Measurements from ENCODE around the gene RAB19. TPM values are rescaled to one million over a fixed set of nuclear protein-coding genes. Genes with fewer than 3 reads are reported as not detected.
A peak's percentile ranks its signal among the peaks of the same experiment; 100 is the strongest.

Gene RAB19
- total RNA-seq, 1 experiment from 2014 or later, result 0.92 TPM

DNA sequence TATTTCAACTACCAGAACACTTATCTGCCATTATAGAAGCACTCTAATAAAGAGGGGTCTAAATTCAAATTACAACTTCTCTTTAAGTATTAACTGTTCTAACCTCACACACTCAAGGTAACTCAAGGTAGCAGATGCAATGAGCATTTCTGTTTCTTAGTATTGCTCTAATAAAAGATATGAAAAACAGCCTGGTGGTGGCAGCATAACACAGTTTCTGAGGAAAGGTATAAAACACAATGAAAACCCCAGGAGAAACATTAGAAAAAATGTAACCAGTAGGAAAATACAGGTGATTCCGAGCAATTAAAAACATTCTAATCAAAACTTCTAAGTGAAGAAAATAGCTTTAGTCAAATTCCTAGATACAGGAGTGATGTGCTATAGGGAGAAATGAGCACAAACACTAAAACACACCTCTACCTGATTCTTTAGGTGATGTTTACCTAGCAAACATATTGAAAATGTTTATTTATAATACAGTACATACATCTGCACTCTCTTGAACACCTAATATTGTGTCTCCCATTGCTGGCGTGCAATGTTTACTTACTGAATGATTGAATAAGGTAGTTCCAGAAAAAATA is 72.0 kb downstream of the RAB19 start:
- H3K27me3 ChIP-seq (ENCODE audit: control insufficient read depth, insufficient read depth, low read length), result no peaks in the 10 kb centered on the region
- DNase-seq (ENCODE audit: low read depth, low spot score) (no peak), ATAC-seq (no peak)
- no peak overlapping the region for H3K27ac ChIP-seq (ENCODE audit: low read length)
- no peaks in the 10 kb centered on the region for H3K9me3 ChIP-seq (ENCODE audit: control insufficient read depth, insufficient read depth, low read depth, low read length)
- no TSS peak for BruUV-seq (replicated peaks)
- in situ Hi-C loops (cut with HindIII; ENCODE audit: low pct_unique_long_range_greater_than_20kb, low sequenced_read_pairs), result no loop called here
- POLR2A ChIA-PET, result interaction anchor here (0.7 kb wide), 1 partner anchor 328 kb away, joined by 5 read pairs; no protein-coding TSS in a partner anchor
- intact Hi-C loops (cut with micrococcal nuclease; ENCODE audit: unreplicated experiment), result loop anchor here (1.0 kb wide), 1 partner anchor 177 kb away; no protein-coding TSS in a partner anchor
- CTCF ChIA-PET, result interaction anchor here (0.7 to 1.0 kb wide), 2 partner anchors 17 to 178 kb away, joined by 4 to 5 read pairs; no protein-coding TSS in a partner anchor
- no peaks in the 10 kb centered on the region; the same call in 1 of the 2 replicates for H3K36me3 ChIP-seq (ENCODE audit: control insufficient read depth, insufficient read depth, low read length)
- no peak overlapping the region for H3K4me3 ChIP-seq (ENCODE audit: low read depth in 2 of 2, low read length in 2 of 2)
- 0 out of 2 replicates have a peak, but pooled peaks cover 10% of the 10 kb centered on the region for H3K4me1 ChIP-seq (ENCODE audit: control insufficient read depth, insufficient read depth, low read length)
- no peak for TF ChIP-seq TCF7L2 (IDR thresholded peaks at IDR 0.05; ENCODE audit: low read depth, low read length)
- TF ChIP-seq SIN3A (IDR thresholded peaks at IDR 0.05; ENCODE audit: borderline replicate concordance, insufficient read depth, low read depth, low read length), result no peak
- TF ChIP-seq, protein P1, sequence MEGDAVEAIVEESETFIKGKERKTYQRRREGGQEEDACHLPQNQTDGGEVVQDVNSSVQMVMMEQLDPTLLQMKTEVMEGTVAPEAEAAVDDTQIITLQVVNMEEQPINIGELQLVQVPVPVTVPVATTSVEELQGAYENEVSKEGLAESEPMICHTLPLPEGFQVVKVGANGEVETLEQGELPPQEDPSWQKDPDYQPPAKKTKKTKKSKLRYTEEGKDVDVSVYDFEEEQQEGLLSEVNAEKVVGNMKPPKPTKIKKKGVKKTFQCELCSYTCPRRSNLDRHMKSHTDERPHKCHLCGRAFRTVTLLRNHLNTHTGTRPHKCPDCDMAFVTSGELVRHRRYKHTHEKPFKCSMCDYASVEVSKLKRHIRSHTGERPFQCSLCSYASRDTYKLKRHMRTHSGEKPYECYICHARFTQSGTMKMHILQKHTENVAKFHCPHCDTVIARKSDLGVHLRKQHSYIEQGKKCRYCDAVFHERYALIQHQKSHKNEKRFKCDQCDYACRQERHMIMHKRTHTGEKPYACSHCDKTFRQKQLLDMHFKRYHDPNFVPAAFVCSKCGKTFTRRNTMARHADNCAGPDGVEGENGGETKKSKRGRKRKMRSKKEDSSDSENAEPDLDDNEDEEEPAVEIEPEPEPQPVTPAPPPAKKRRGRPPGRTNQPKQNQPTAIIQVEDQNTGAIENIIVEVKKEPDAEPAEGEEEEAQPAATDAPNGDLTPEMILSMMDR (IDR thresholded peaks at IDR 0.05), result no peak; the same call in 1 of the 2 replicates
- TF ChIP-seq, protein P2, sequence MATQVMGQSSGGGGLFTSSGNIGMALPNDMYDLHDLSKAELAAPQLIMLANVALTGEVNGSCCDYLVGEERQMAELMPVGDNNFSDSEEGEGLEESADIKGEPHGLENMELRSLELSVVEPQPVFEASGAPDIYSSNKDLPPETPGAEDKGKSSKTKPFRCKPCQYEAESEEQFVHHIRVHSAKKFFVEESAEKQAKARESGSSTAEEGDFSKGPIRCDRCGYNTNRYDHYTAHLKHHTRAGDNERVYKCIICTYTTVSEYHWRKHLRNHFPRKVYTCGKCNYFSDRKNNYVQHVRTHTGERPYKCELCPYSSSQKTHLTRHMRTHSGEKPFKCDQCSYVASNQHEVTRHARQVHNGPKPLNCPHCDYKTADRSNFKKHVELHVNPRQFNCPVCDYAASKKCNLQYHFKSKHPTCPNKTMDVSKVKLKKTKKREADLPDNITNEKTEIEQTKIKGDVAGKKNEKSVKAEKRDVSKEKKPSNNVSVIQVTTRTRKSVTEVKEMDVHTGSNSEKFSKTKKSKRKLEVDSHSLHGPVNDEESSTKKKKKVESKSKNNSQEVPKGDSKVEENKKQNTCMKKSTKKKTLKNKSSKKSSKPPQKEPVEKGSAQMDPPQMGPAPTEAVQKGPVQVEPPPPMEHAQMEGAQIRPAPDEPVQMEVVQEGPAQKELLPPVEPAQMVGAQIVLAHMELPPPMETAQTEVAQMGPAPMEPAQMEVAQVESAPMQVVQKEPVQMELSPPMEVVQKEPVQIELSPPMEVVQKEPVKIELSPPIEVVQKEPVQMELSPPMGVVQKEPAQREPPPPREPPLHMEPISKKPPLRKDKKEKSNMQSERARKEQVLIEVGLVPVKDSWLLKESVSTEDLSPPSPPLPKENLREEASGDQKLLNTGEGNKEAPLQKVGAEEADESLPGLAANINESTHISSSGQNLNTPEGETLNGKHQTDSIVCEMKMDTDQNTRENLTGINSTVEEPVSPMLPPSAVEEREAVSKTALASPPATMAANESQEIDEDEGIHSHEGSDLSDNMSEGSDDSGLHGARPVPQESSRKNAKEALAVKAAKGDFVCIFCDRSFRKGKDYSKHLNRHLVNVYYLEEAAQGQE (IDR thresholded peaks at IDR 0.05; ENCODE audit: insufficient read depth in 1 of 2, low read depth in 2 of 2, low read length in 1 of 2), result no peak
- no peak for TF ChIP-seq POLR2AphosphoS5 (IDR thresholded peaks at IDR 0.05; ENCODE audit: low read depth, low read length)

DNA sequence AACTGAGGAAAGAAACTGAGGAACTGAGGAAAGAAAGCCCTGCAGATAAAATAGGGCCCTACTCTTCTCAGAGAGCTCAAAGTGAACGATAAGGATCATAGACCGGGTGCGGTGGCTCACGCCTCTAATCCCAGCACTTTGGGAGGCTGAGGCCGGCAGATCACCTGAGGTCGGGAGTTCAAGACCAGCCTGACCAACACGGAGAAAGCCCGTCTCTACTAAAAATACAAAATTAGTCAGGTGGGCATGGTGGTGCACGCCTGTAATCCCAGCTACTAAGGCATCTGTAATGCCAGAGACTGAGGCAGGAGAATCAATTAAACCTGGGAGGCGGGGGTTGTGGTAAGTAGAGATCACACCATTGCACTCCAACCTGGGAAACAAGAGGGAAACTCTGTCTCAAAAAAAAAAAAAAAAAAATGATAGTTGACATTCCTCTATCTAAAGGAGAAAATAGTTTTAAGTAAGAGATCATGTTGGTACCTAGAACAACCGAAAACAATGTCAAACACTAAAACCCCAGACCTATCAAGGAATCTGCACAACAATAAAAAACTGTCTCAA is 72.9 kb downstream of the RAB19 start:
- H3K4me3 ChIP-seq (ENCODE audit: low read depth in 2 of 2, low read length in 2 of 2), result peak overlapping the region; percentile 69 to 82; a peak in 3 of 4 replicates
- H3K9me3 ChIP-seq (ENCODE audit: control insufficient read depth, insufficient read depth, low read depth, low read length), result no peaks in the 10 kb centered on the region
- no TSS peak for BruUV-seq (replicated peaks)
- ChIA-PET CTCF (interaction anchor here (0.5 to 1.0 kb wide), 5 partner anchors 17 to 1443 kb away, joined by 3 to 10 read pairs (median 4); no protein-coding TSS in a partner anchor), POLR2A (interaction anchor here (0.6 kb wide), 1 partner anchor 79 kb away, joined by 5 read pairs; no protein-coding TSS in a partner anchor)
- in situ Hi-C loops (cut with HindIII; ENCODE audit: low pct_unique_long_range_greater_than_20kb, low sequenced_read_pairs) (no loop called here), intact Hi-C loops (cut with micrococcal nuclease; ENCODE audit: unreplicated experiment) (no loop called here)
- no peaks in the 10 kb centered on the region; the same call in 1 of the 2 replicates for H3K36me3 ChIP-seq (ENCODE audit: control insufficient read depth, insufficient read depth, low read length)
- no peaks in the 10 kb centered on the region for H3K27me3 ChIP-seq (ENCODE audit: control insufficient read depth, insufficient read depth, low read length)
- 0 out of 2 replicates have a peak, but pooled peaks cover 10% of the 10 kb centered on the region for H3K4me1 ChIP-seq (ENCODE audit: control insufficient read depth, insufficient read depth, low read length)
- H3K27ac ChIP-seq (ENCODE audit: low read length), result no peak overlapping the region
- DNase-seq (ENCODE audit: low read depth, low spot score) (no peak), ATAC-seq (no peak)
- TF ChIP-seq, protein P1 (IDR thresholded peaks at IDR 0.05), result no peak
- TF ChIP-seq POLR2AphosphoS5 (IDR thresholded peaks at IDR 0.05; ENCODE audit: low read depth, low read length) (no peak), SIN3A (IDR thresholded peaks at IDR 0.05; ENCODE audit: borderline replicate concordance, insufficient read depth, low read depth, low read length) (no peak), TCF7L2 (IDR thresholded peaks at IDR 0.05; ENCODE audit: low read depth, low read length) (no peak)
- TF ChIP-seq, protein P2 (IDR thresholded peaks at IDR 0.05; ENCODE audit: insufficient read depth in 1 of 2, low read depth in 2 of 2, low read length in 1 of 2), result no peak
